H1 (cell line): ENCODE results near the gene SCGN. TPM values are rescaled to one million over a fixed set of nuclear protein-coding genes. Genes with fewer than 3 reads are reported as not detected.

Experiments
- CTCF ChIA-PET: fragments of 300-600 bp; sonication (Branson Sonifier 250); formaldehyde crosslinking; loops from one replicate; lab custom pipeline; 2021; ENCODE audit not compliant: partially characterized antibody; lab: Charles Lee
- POLR2A ChIA-PET: fragments of 300-600 bp; sonication (Branson Sonifier 250); formaldehyde crosslinking; loops from one replicate; lab custom pipeline; 2021; ENCODE audit warnings: inconsistent platforms; ENCODE audit not compliant: partially characterized antibody; lab: Charles Lee
- DNase-seq, 2 experiments: peaks; one replicate each; pipeline versions ENCODE4 v3.0.0 to v3.0.0-alpha.2; 2010 to 2022; ENCODE audit warnings: low spot score in 2 of 2, low read depth in 1 of 2, mixed read lengths in 1 of 2
- FAIRE-seq: peaks from 2 replicates; lab custom pipeline; 2011; peaks lifted over from hg19 to GRCh38; lab: Jason Lieb, UNC
- H2AFZ ChIP-seq: 2 replicates; pipeline ENCODE4 v1.8.1; 2012; ENCODE audit warnings: low read length, inconsistent platforms
- H2AK5ac ChIP-seq: 2 replicates; pipeline ENCODE4 v1.6.1; 2013; ENCODE audit warnings: low read depth, low read length
- H2BK120ac ChIP-seq: replicated peaks from 2 replicates; pipeline ENCODE3; 2013; ENCODE audit warnings: low read depth, low read length, inconsistent platforms
- H2BK12ac ChIP-seq: 2 replicates; pipeline ENCODE4 v1.6.1; 2013; ENCODE audit warnings: low read depth, low read length
- H2BK15ac ChIP-seq: 2 replicates; pipeline ENCODE4 v1.6.1; 2013; ENCODE audit warnings: low read length
- H2BK20ac ChIP-seq: 2 replicates; pipeline ENCODE4 v1.6.1; 2013; ENCODE audit warnings: low read length
- H2BK5ac ChIP-seq: 2 replicates; pipeline ENCODE4 v1.6.1; 2013; ENCODE audit warnings: low read depth, low read length
- H3K14ac ChIP-seq: 2 replicates; pipeline ENCODE4 v1.6.1; 2013; ENCODE audit warnings: inconsistent platforms; ENCODE audit not compliant: insufficient read length
- H3K18ac ChIP-seq: 2 replicates; pipeline ENCODE4 v1.6.1; 2013; ENCODE audit warnings: low read length; ENCODE audit errors: extremely low read depth
- H3K23ac ChIP-seq: 2 replicates; pipeline ENCODE4 v1.6.1; 2013; ENCODE audit warnings: inconsistent platforms; ENCODE audit not compliant: insufficient read length
- H3K23me2 ChIP-seq: 2 replicates; pipeline ENCODE4 v1.6.1; 2013; ENCODE audit warnings: low read depth, low read length
- H3K27ac ChIP-seq: 2 replicates; pipeline ENCODE4 v1.6.1; 2011; ENCODE audit warnings: low read depth, low read length, inconsistent platforms
- H3K27me3 ChIP-seq, 4 experiments: replicated peaks in 1 of 4; 1 replicate in 1 of 4; 2 replicates in 3 of 4; pipeline versions ENCODE4 v1.6.1 to v1.8.1; 2011 to 2013; ENCODE audit warnings: low read length in 3 of 4, mild to moderate bottlenecking in 3 of 4, inconsistent platforms in 2 of 4, mixed read lengths in 2 of 4, moderate library complexity in 1 of 4; ENCODE audit not compliant: control insufficient read depth in 3 of 4, insufficient read depth in 3 of 4; ENCODE audit errors: extremely low read depth in 1 of 4
- H3K36me3 ChIP-seq, 4 experiments: 2 replicates each; pipeline versions ENCODE4 v1.6.1 to v1.8.1; 2011 to 2013; ENCODE audit warnings: mild to moderate bottlenecking in 4 of 4, low read length in 3 of 4, moderate library complexity in 2 of 4, control low read depth in 1 of 4, inconsistent platforms in 1 of 4; ENCODE audit not compliant: insufficient read depth in 4 of 4, control insufficient read depth in 2 of 4
- H3K4ac ChIP-seq: replicated peaks from 2 replicates; pipeline ENCODE3; 2013; ENCODE audit warnings: low read length, low read depth, mixed read lengths, inconsistent platforms; ENCODE audit not compliant: insufficient read length
- H3K4me1 ChIP-seq, 4 experiments: replicated peaks in 1 of 4; 1 replicate in 1 of 4; 2 replicates in 3 of 4; pipeline versions ENCODE4 v1.6.1 to v1.8.1; 2011 to 2013; ENCODE audit warnings: low read length in 3 of 4, inconsistent platforms in 2 of 4, mixed read lengths in 1 of 4; ENCODE audit not compliant: insufficient read depth in 4 of 4, control insufficient read depth in 3 of 4
- H3K4me2 ChIP-seq, 2 experiments: 2 replicates each; pipeline versions ENCODE4 v1.6.1 to v1.8.1; 2011 to 2013; ENCODE audit warnings: low read depth in 2 of 2, low read length in 2 of 2, control low read depth in 1 of 2, inconsistent platforms in 1 of 2, mild to moderate bottlenecking in 1 of 2; ENCODE audit not compliant: insufficient read depth in 1 of 2
- H3K4me3 ChIP-seq, 4 experiments: fragments of 200-600, 300-600 bp in 1 of 4; sonication (generic), shearing (Covaris generic), sonication (Bioruptor Twin) in 1 of 4; 2 replicates each; pipeline versions ENCODE4 v1.5.1 to v1.8.1; 2011 to 2016; ENCODE audit warnings: low read length in 4 of 4, low read depth in 3 of 4, control low read depth in 2 of 4, inconsistent platforms in 2 of 4, mild to moderate bottlenecking in 2 of 4, mixed read lengths in 1 of 4, moderate library complexity in 1 of 4; ENCODE audit not compliant: insufficient read depth in 2 of 4; ENCODE audit errors: extremely low read depth in 1 of 4
- H3K56ac ChIP-seq: replicated peaks from 2 replicates; pipeline ENCODE3; 2013; ENCODE audit warnings: low read depth, mild to moderate bottlenecking, mixed read lengths, low read length, inconsistent platforms; ENCODE audit not compliant: insufficient read length
- H3K79me1 ChIP-seq: 2 replicates; pipeline ENCODE4 v1.6.1; 2013; ENCODE audit warnings: low read depth, low read length, control low read depth
- H3K79me2 ChIP-seq, 2 experiments: 2 replicates each; pipeline versions ENCODE4 v1.6.1 to v1.8.1; 2012 to 2013; ENCODE audit warnings: low read length in 2 of 2, mild to moderate bottlenecking in 2 of 2, inconsistent platforms in 1 of 2; ENCODE audit not compliant: insufficient read depth in 2 of 2, control insufficient read depth in 1 of 2
- H3K9ac ChIP-seq, 4 experiments: replicated peaks in 1 of 4; 1 replicate in 1 of 4; 2 replicates in 3 of 4; pipeline versions ENCODE4 v1.6.1 to v1.8.1; 2011 to 2013; ENCODE audit warnings: low read depth in 3 of 4, low read length in 3 of 4, control low read depth in 2 of 4, mild to moderate bottlenecking in 2 of 4, moderate library complexity in 2 of 4, inconsistent platforms in 1 of 4; ENCODE audit errors: extremely low read depth in 1 of 4
- H3K9me3 ChIP-seq, 2 experiments: 2 replicates each; pipeline versions ENCODE4 v1.6.1 to v1.8.1; 2012 to 2013; ENCODE audit warnings: mild to moderate bottlenecking in 2 of 2, moderate library complexity in 2 of 2, control low read depth in 1 of 2, inconsistent platforms in 1 of 2, low read depth in 1 of 2, low read length in 1 of 2, mixed read lengths in 1 of 2; ENCODE audit not compliant: insufficient read depth in 2 of 2
- H4K20me1 ChIP-seq, 2 experiments: replicated peaks in 1 of 2; 2 replicates each; pipeline versions ENCODE3 to v1.8.1; 2011 to 2013; ENCODE audit warnings: inconsistent platforms in 2 of 2, low read length in 2 of 2, mild to moderate bottlenecking in 1 of 2; ENCODE audit not compliant: insufficient read depth in 2 of 2, control insufficient read depth in 1 of 2
- H4K5ac ChIP-seq: 2 replicates; pipeline ENCODE4 v1.6.1; 2013; ENCODE audit warnings: low read length, low read depth, mixed read lengths, inconsistent platforms; ENCODE audit not compliant: insufficient read length
- H4K8ac ChIP-seq: 2 replicates; pipeline ENCODE4 v1.8.0; 2013; ENCODE audit warnings: mild to moderate bottlenecking, moderate library complexity, low read length, inconsistent platforms; ENCODE audit not compliant: insufficient read depth; ENCODE audit errors: extremely low read depth
- H4K91ac ChIP-seq: replicated peaks from 2 replicates; pipeline ENCODE3; 2013; ENCODE audit warnings: low read length, mixed read lengths, inconsistent platforms; ENCODE audit not compliant: insufficient read length
- TAF7 ChIP-seq: optimal IDR thresholded peaks from 2 replicates; pipeline ENCODE3; 2011; ENCODE audit warnings: low read depth, mild to moderate bottlenecking, inconsistent platforms, low read length, moderate library complexity, borderline replicate concordance
- WGBS, 2 experiments: shearing (Covaris generic) in 1 of 2; methylation state at CpG; one replicate each; pipeline versions ENCODE4 v1.1.6 to v1.1.7; 2013 to 2015; ENCODE audit warnings: low lambda C conversion rate in 2 of 2, mixed read lengths in 2 of 2, inconsistent platforms in 1 of 2, low coverage in 1 of 2, missing lambda C conversion rate in 1 of 2; ENCODE audit not compliant: insufficient replicate concordance in 2 of 2, insufficient coverage in 1 of 2, insufficient read length in 1 of 2; ENCODE audit errors: extremely low coverage in 1 of 2, missing lambda C conversion rate in 1 of 2; 5-methylcytosine and 5-hydroxymethylcytosine counted together
- polyA plus RNA-seq, 7 experiments: library from polyadenylated mRNA; depleted of rRNA in 3 of 7; stranded (reverse) in 5 of 7; unstranded in 2 of 7; fragments of >200 nt in 5 of 7; fragments of 200-250 nt in 2 of 7; gene quantifications; 1 replicate in 5 of 7; 2 replicates in 1 of 7; 4 replicates in 1 of 7; pipeline versions ENCODE4 v1.2.1 to v1.2.3, GENCODE V29; 2011 to 2013; ENCODE audit warnings: missing spikeins in 2 of 7, mixed read lengths in 2 of 7
- total RNA-seq: library from RNA; stranded (reverse); fragmentation: NEBNext Ultra II Directional; extraction: Animal tissue kit (Norgen Biotek cat#: 25700); gene quantifications from 2 replicates; pipeline ENCODE4 v1.2.1, GENCODE V29; 2021

Gene SCGN
- total and polyA plus RNA-seq, 2 of the 8 experiments (the other 6 are each of a cell fraction or from before 2014, with no cell fraction given) = not detected

DNA sequence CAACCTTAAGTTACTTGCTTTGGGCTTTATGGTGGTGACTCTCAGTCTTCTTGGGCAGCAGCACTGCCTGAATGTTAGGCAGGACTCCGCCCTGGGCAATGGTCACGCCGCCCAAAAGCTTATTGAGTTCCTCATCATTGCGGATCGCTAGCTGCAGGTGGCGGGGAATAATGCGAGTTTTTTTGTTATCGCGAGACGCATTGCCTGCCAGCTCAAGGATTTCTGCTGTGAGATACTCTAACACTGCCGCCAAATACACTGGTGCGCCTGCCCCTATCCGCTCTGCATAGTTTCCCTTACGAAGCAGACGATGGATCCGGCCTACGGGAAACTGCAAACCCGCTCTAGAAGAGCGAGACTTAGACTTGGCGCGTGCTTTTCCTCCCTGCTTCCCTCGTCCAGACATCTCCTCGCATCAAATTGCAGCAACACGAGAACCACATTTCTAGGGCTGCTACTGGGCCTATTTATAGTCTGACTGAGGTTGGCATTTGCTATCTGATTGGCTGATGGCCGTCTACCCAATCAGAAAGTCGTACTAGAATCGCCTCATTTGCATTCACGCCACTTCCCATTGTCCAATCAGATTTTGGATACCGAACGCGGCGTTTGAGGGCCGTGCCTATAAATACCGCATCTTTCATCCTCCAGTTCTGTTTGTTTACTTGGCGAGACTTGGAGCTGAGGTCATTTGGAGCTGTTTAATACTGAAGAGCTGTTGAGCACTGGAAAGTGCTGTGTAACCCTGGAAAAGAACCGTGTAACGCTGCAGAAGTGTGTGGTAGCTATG is 74.3 kb downstream of the SCGN start:
- H3K14ac ChIP-seq = no peak overlapping the region
- no peak overlapping the region for H4K5ac ChIP-seq
- WGBS, 2 experiments = 89% methylated on average over 37 of the region's 37 CpGs; no CpG with 5 or more reads in 1 of the 2 experiments
- no peak overlapping the region for H3K4me3 ChIP-seq
- H3K56ac ChIP-seq = no peak overlapping the region
- POLR2A ChIA-PET = no interaction called here
- no peak for DNase-seq
- no peak for FAIRE-seq
- no peak overlapping the region for H2AK5ac ChIP-seq
- no peaks in the 10 kb centered on the region for H3K79me1 ChIP-seq
- no peak overlapping the region; the same call in 1 of the 2 replicates for H4K8ac ChIP-seq
- no peak overlapping the region for H3K27ac ChIP-seq
- no peak overlapping the region for H2BK12ac ChIP-seq
- H2AFZ ChIP-seq = no peak overlapping the region; the same call in 1 of the 2 replicates
- H3K4me1 ChIP-seq = no peaks in the 10 kb centered on the region
- no peak overlapping the region for H3K9ac ChIP-seq
- no peaks in the 10 kb centered on the region for H3K79me2 ChIP-seq
- no peak overlapping the region for H4K91ac ChIP-seq
- H4K20me1 ChIP-seq = no peaks in the 10 kb centered on the region
- no peaks in the 10 kb centered on the region for H3K9me3 ChIP-seq
- no peak overlapping the region for H3K18ac ChIP-seq
- no peak overlapping the region for H2BK15ac ChIP-seq
- no peaks in the 10 kb centered on the region for H3K27me3 ChIP-seq
- no peak for TF ChIP-seq TAF7
- CTCF ChIA-PET = interaction anchor here (0.6 to 2.1 kb wide), 5 partner anchors 8 to 1624 kb away, joined by 3 to 12 read pairs (median 3); no protein-coding TSS in a partner anchor
- H3K4me2 ChIP-seq = no peak overlapping the region
- no peak overlapping the region for H3K23ac ChIP-seq
- no peaks in the 10 kb centered on the region for H3K23me2 ChIP-seq
- no peak overlapping the region for H2BK20ac ChIP-seq
- H3K36me3 ChIP-seq = no peaks in the 10 kb centered on the region
- H2BK5ac ChIP-seq = no peak overlapping the region
- no peak overlapping the region for H2BK120ac ChIP-seq
- no peak overlapping the region for H3K4ac ChIP-seq
